Stimulated activated CD4-positive, alpha-beta T cell treated with anti-CD3 and anti-CD28 coated beads, Interleukin-15, amount 100 ng/mL, for 24 hours (primary cell): ENCODE measurements around the gene PARL.

ENCODE experiments used
- DNase-seq: peaks from one replicate; pipeline ENCODE4 v3.0.0-alpha.2; 2020

Gene PARL

GRCh38 chr3:183782576-183783276, 102.0 kb downstream of the PARL start:
- no peak for DNase-seq

- no peak for DNase-seq
Measured at GRCh38 chr3:183781246-183781645, 103.4 kb downstream of the PARL start.

- DNase-seq, result no peak
Measured at GRCh38 chr3:183779896-183780465, 104.7 kb downstream of the PARL start.
